C4-2B (cell line): ENCODE measurements around the gene OSBPL9.

Source experiments
- ZFX ChIP-seq: fragments of 450-650 bp; IDR thresholded peaks from 2 replicates; pipeline ENCODE4 v1.6.1; 2017
- TF ChIP-seq, protein P1 (sequence below): fragments of 450-650 bp; conservative IDR thresholded peaks from 2 replicates; pipeline ENCODE4 v1.5.1; 2017; ENCODE audit warnings: mild to moderate bottlenecking

- TF ChIP-seq, protein P1, sequence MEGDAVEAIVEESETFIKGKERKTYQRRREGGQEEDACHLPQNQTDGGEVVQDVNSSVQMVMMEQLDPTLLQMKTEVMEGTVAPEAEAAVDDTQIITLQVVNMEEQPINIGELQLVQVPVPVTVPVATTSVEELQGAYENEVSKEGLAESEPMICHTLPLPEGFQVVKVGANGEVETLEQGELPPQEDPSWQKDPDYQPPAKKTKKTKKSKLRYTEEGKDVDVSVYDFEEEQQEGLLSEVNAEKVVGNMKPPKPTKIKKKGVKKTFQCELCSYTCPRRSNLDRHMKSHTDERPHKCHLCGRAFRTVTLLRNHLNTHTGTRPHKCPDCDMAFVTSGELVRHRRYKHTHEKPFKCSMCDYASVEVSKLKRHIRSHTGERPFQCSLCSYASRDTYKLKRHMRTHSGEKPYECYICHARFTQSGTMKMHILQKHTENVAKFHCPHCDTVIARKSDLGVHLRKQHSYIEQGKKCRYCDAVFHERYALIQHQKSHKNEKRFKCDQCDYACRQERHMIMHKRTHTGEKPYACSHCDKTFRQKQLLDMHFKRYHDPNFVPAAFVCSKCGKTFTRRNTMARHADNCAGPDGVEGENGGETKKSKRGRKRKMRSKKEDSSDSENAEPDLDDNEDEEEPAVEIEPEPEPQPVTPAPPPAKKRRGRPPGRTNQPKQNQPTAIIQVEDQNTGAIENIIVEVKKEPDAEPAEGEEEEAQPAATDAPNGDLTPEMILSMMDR = no peak
- TF ChIP-seq ZFX = no peak
Measured at GRCh38 chr1:51724797-51725196, 107.9 kb downstream of the OSBPL9 start.
